ENCODE results near the gene SPRY4. TPM values are rescaled to one million over a fixed set of nuclear protein-coding genes. Genes with fewer than 3 reads are reported as not detected.

SPRY4 gene
- total RNA-seq, 1 experiment from 2014 or later: 35.5 TPM

DNA sequence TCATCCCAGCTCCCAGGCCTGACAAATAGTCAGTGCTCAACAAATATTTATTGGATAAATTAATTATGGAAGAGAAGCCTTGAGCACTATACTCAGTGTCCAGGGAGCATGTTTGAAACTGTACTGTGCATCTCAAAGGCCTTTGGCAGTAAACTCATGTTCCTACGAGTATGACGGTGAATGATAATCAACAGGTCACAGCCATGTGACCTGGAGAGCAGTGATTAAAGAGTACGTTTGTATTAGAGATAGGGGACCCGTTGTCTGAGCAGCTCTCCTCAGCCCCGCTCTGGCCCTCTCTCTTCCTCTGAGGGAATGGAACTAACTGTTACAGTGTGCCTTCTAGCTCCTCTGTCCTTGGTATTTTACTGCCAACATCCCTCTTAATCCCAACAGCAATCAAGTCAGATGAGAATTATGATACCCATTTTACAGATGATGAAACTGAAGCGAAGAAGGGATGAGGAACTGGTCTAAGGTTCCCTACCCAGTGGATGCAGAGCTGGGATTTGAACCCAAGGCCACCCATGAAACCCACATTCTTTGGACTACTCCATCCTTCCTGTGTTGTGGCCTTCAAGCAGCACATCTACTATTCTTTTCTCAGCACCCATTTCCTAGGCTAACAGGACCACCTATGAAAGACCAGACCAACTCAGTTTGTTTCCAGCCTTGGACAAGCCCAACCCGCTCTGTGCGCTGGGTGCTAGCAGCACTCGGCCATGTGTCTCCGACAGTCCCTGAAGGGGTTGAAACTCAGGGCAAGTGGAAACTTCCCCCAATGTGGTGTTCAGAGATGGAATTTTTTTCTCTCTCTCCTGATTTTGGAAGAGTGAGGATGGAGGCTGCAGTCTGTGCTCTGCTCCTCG, 34.9 kb downstream of the SPRY4 start:
- no peak for TF ChIP-seq EZH2 (IDR thresholded peaks at IDR 0.05; ENCODE audit: borderline replicate concordance, low read depth, low read length, poor library complexity, severe bottlenecking)
- TF ChIP-seq, protein P1, sequence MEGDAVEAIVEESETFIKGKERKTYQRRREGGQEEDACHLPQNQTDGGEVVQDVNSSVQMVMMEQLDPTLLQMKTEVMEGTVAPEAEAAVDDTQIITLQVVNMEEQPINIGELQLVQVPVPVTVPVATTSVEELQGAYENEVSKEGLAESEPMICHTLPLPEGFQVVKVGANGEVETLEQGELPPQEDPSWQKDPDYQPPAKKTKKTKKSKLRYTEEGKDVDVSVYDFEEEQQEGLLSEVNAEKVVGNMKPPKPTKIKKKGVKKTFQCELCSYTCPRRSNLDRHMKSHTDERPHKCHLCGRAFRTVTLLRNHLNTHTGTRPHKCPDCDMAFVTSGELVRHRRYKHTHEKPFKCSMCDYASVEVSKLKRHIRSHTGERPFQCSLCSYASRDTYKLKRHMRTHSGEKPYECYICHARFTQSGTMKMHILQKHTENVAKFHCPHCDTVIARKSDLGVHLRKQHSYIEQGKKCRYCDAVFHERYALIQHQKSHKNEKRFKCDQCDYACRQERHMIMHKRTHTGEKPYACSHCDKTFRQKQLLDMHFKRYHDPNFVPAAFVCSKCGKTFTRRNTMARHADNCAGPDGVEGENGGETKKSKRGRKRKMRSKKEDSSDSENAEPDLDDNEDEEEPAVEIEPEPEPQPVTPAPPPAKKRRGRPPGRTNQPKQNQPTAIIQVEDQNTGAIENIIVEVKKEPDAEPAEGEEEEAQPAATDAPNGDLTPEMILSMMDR (conservative IDR thresholded peaks at IDR 0.05; ENCODE audit: low read depth, low read length): no peak
- ChIA-PET POLR2A (ENCODE audit: low non-redundant PET) (no interaction called here), CTCF (no interaction called here)
- Histone ChIP-seq H3K4me3 (ENCODE audit: low read depth, low read length, poor library complexity, severe bottlenecking) (no peak overlapping the region), H3K27ac (ENCODE audit: low read depth, low read length, poor library complexity, severe bottlenecking) (no peak overlapping the region), H3K9me3 (ENCODE audit: low read depth, low read length, poor library complexity, severe bottlenecking) (no peaks in the 10 kb centered on the region), H3K4me1 (ENCODE audit: insufficient read depth, low read length, poor library complexity, severe bottlenecking) (peaks cover 27% of the 10 kb centered on the region), H3K36me3 (ENCODE audit: insufficient read depth, low read length, poor library complexity, severe bottlenecking) (no peaks in the 10 kb centered on the region), H3K27me3 (replicated peaks; ENCODE audit: insufficient read depth, low read depth, low read length, poor library complexity) (no peaks in the 10 kb centered on the region)
- no TSS peak for BruUV-seq (replicated peaks)
- DNase-seq (ENCODE audit: low spot score): no peak
- intact Hi-C loops (cut with micrococcal nuclease; ENCODE audit: unreplicated experiment): loop anchor here (2.0 kb wide), 2 partner anchors 27 to 35 kb away; partner anchors contain the start of gene SPRY4

DNA sequence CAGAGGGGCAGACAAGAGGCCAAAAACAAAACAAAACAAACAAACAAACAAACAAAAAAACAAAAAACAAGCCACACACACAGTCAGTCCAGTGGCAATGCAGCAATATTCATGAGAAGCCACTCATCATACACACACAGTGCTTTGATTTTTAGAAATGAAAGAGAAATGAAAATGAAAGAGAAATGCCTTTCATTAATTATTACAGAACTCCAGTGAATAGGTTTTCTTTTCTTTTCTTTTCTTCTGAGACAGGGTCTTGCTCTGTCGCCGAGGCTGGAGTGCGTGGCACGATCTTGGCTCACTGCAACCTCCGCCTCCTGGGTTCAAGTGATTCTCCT, 36.9 kb downstream of the SPRY4 start:
- intact Hi-C loops (cut with micrococcal nuclease; ENCODE audit: unreplicated experiment): no loop called here
- ChIA-PET POLR2A (ENCODE audit: low non-redundant PET) (interaction anchor here (0.6 kb wide), 1 partner anchor 56 kb away, joined by 3 read pairs; no protein-coding TSS in a partner anchor), CTCF (no interaction called here)
- Histone ChIP-seq H3K27me3 (replicated peaks; ENCODE audit: insufficient read depth, low read depth, low read length, poor library complexity) (no peaks in the 10 kb centered on the region), H3K4me1 (ENCODE audit: insufficient read depth, low read length, poor library complexity, severe bottlenecking) (peaks cover 25% of the 10 kb centered on the region), H3K4me3 (ENCODE audit: low read depth, low read length, poor library complexity, severe bottlenecking) (no peak overlapping the region), H3K36me3 (ENCODE audit: insufficient read depth, low read length, poor library complexity, severe bottlenecking) (no peaks in the 10 kb centered on the region), H3K9me3 (ENCODE audit: low read depth, low read length, poor library complexity, severe bottlenecking) (no peaks in the 10 kb centered on the region), H3K27ac (ENCODE audit: low read depth, low read length, poor library complexity, severe bottlenecking) (no peak overlapping the region)
- no TSS peak for BruUV-seq (replicated peaks)
- TF ChIP-seq EZH2 (IDR thresholded peaks at IDR 0.05; ENCODE audit: borderline replicate concordance, low read depth, low read length, poor library complexity, severe bottlenecking): no peak
- TF ChIP-seq, protein P1 (conservative IDR thresholded peaks at IDR 0.05; ENCODE audit: low read depth, low read length): no peak
- DNase-seq (ENCODE audit: low spot score): no peak

DNA sequence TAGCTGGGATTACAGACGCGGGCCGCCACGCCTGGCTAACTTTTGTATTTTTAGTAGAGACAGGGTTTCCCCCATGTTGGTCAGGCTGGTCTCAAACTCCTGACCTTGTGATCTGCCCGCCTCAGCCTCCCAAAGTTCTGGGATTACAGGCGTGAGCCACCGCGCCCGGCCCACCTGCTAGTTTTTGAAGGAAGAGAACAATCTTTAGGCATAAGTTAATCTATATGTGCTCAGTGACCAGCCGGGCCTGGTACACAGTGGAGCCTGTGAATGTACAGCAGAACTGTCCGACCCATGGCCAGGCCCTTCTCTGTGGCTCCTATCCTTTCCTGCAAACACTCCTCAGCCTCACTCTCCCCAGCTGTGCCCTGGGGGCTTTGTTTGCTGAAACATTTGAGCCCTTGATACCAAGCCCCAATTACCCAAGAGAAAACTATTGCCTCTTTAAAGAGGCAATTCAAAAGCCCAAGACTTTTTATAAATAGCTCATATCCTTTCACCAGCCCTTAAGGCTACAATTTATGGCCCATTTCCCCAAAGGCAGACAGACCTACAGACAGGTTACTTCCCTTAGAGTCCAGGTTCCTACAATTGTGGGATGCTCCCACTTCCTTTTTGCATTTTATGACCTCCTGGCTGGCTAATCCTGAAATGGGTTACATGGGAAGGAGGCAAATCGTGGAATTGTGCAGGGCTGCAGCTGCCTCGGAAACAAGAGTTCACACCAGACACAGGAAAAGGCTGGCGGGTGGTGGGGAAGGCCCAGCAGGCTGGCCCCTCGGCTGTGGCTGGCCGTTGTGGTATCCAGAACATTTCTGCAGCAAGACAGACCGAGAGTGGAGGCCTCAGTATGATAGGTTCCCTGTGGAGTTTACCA, 37.5 kb downstream of the SPRY4 start:
- no TSS peak for BruUV-seq (replicated peaks)
- Histone ChIP-seq H3K27ac (ENCODE audit: low read depth, low read length, poor library complexity, severe bottlenecking) (no peak overlapping the region), H3K9me3 (ENCODE audit: low read depth, low read length, poor library complexity, severe bottlenecking) (no peaks in the 10 kb centered on the region), H3K27me3 (replicated peaks; ENCODE audit: insufficient read depth, low read depth, low read length, poor library complexity) (no peaks in the 10 kb centered on the region), H3K36me3 (ENCODE audit: insufficient read depth, low read length, poor library complexity, severe bottlenecking) (no peaks in the 10 kb centered on the region), H3K4me1 (ENCODE audit: insufficient read depth, low read length, poor library complexity, severe bottlenecking) (peaks cover 25% of the 10 kb centered on the region), H3K4me3 (ENCODE audit: low read depth, low read length, poor library complexity, severe bottlenecking) (no peak overlapping the region)
- TF ChIP-seq, protein P1 (conservative IDR thresholded peaks at IDR 0.05; ENCODE audit: low read depth, low read length): no peak
- TF ChIP-seq EZH2 (IDR thresholded peaks at IDR 0.05; ENCODE audit: borderline replicate concordance, low read depth, low read length, poor library complexity, severe bottlenecking): no peak
- POLR2A ChIA-PET (ENCODE audit: low non-redundant PET): interaction anchor here (0.6 kb wide), 2 partner anchors 55 to 677 kb away, joined by 3 read pairs; no protein-coding TSS in a partner anchor
- CTCF ChIA-PET: no interaction called here
- peak; percentile 38 for DNase-seq (ENCODE audit: low spot score)
- intact Hi-C loops (cut with micrococcal nuclease; ENCODE audit: unreplicated experiment): no loop called here
